DMS79 (cell line): ENCODE measurements around the gene ST6GALNAC4.

Experiments used
- DNase-seq: peaks from one replicate; lab custom pipeline; 2025; lab: John Stamatoyannopoulos, UW

ST6GALNAC4 gene

GRCh38 chr9:127912296-127912695 lies 4.5 kb downstream of the ST6GALNAC4 start:
- DNase-seq = no peak

GRCh38 chr9:127910613-127911205 lies 6.1 kb downstream of the ST6GALNAC4 start:
- DNase-seq = no peak

GRCh38 chr9:127909839-127910273 lies 7.0 kb downstream of the ST6GALNAC4 start:
- DNase-seq = no peak

- DNase-seq = no peak
Observed at GRCh38 chr9:127908660-127908926, 8.2 kb downstream of the ST6GALNAC4 start.

- DNase-seq = no peak
Observed at GRCh38 chr9:127907867-127908659, 8.8 kb downstream of the ST6GALNAC4 start.

GRCh38 chr9:127905788-127906191 lies 11.1 kb downstream of the ST6GALNAC4 start:
- no peak for DNase-seq

- DNase-seq = no peak
Observed at GRCh38 chr9:127905004-127905728, 11.7 kb downstream of the ST6GALNAC4 start.

GRCh38 chr9:127904561-127905003 lies 12.3 kb downstream of the ST6GALNAC4 start:
- DNase-seq = peak; percentile 93

- no peak for DNase-seq
Observed at GRCh38 chr9:127903557-127904475, 13.0 kb downstream of the ST6GALNAC4 start.

- DNase-seq = peak; percentile 20
Observed at GRCh38 chr9:127899128-127899943, 17.5 kb downstream of the ST6GALNAC4 start, which contains the start of gene ST6GALNAC6. Gene ST6GALNAC6, minus strand, starts transcription at chr9:127899603. Its CDS starts 1,622 bp downstream, at chr9:127897981.

- DNase-seq = no peak
Observed at GRCh38 chr9:127898433-127899127, 18.3 kb downstream of the ST6GALNAC4 start.

- DNase-seq = no peak
Observed at GRCh38 chr9:127897193-127897692, 19.6 kb downstream of the ST6GALNAC4 start.

GRCh38 chr9:127896395-127897192 lies 20.2 kb downstream of the ST6GALNAC4 start:
- DNase-seq = no peak

- no peak for DNase-seq
Observed at GRCh38 chr9:127895811-127896210, 21.0 kb downstream of the ST6GALNAC4 start.

- DNase-seq = no peak
Observed at GRCh38 chr9:127893392-127893791, 23.4 kb downstream of the ST6GALNAC4 start.

GRCh38 chr9:127892831-127893230 lies 24.0 kb downstream of the ST6GALNAC4 start:
- no peak for DNase-seq

GRCh38 chr9:127890053-127890452 lies 26.8 kb downstream of the ST6GALNAC4 start:
- no peak for DNase-seq

- no peak for DNase-seq
Observed at GRCh38 chr9:127887792-127888191, 29.0 kb downstream of the ST6GALNAC4 start.

GRCh38 chr9:127886401-127886972 lies 30.4 kb downstream of the ST6GALNAC4 start:
- no peak for DNase-seq
